Measurements from ENCODE around the gene HERPUD1. TPM values are rescaled to one million over a fixed set of nuclear protein-coding genes. Genes with fewer than 3 reads are reported as not detected.

The HERPUD1 gene
- total and polyA plus RNA-seq, 2 of the 13 experiments (the other 11 are each of a cell fraction or from before 2014, with no cell fraction given): 96.2 to 323 TPM

GRCh38 chr16:56930486-56931270, 1.3 kb upstream of the HERPUD1 start (continued):
- TF ChIP-seq, protein P1, sequence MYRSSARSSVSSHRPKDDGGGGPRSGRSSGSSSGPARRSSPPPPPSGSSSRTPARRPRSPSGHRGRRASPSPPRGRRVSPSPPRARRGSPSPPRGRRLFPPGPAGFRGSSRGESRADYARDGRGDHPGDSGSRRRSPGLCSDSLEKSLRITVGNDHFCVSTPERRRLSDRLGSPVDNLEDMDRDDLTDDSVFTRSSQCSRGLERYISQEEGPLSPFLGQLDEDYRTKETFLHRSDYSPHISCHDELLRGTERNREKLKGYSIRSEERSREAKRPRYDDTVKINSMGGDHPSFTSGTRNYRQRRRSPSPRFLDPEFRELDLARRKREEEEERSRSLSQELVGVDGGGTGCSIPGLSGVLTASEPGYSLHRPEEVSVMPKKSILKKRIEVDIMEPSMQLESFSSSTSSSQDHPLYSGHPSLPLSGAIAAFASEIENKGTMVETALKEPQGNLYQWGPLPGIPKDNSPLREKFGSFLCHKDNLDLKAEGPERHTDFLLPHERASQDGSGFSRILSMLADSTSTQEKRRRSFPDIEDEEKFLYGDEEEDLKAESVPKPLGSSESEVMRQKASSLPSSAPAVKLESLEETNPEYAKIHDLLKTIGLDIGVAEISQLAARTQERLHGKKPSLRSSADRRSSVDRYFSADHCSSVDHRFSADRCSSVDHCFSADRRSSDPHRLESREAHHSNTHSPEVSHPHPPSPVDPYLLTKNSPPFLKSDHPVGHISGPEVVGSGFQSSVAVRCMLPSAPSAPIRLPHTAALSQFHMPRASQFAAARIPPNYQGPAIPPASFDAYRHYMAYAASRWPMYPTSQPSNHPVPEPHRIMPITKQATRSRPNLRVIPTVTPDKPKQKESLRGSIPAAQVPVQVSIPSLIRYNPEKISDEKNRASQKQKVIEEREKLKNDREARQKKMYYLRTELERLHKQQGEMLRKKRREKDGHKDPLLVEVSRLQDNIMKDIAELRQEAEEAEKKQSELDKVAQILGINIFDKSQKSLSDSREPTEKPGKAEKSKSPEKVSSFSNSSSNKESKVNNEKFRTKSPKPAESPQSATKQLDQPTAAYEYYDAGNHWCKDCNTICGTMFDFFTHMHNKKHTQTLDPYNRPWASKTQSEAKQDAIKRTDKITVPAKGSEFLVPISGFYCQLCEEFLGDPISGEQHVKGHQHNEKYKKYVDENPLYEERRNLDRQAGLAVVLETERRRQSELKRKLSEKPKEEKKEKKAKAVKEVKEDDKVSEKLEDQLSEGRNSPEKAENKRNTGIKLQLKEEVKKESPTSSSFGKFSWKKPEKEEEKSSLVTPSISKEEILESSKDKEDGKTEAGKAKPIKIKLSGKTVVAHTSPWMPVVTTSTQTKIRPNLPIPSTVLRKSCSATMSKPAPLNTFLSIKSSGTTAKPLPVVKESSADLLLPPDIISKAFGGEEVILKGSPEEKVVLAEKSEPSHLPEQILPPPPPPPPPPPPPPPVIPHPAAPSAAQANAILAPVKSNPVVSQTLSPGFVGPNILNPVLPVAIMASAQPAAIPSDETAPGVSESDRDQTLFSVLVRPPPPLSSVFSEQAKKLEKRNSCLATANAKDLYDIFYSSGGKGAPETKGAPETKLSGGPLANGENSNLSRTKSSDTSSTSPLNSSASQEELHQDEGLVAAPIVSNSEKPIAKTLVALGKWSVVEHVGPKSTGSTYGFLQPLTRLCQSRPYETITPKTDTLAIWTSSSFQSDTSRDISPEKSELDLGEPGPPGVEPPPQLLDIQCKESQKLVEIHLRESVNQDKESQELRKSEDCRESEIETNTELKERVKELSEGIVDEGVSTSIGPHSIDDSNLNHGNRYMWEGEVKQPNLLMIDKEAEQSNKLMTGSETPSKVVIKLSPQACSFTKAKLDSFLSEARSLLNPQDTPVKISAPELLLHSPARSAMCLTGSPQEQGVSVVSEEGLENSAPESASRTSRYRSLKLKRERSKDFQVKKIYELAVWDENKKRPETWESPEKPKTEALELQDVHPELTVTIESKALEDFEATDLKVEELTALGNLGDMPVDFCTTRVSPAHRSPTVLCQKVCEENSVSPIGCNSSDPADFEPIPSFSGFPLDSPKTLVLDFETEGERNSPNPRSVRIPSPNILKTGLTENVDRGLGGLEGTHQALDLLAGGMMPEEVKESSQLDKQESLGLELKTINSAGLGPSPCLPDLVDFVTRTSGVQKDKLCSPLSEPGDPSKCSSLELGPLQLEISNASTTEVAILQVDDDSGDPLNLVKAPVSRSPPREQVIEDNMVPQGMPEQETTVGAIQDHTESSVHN (CRISPR knock-in tag; IDR thresholded peaks at IDR 0.05): 0 out of 2 replicates have a peak, but pooled peaks have one; percentile 20
- no peak for TF ChIP-seq ZNF737 (CRISPR knock-in tag; IDR thresholded peaks at IDR 0.05; ENCODE audit: borderline replicate concordance)
- TF ChIP-seq HNF4A (CRISPR knock-in tag; IDR thresholded peaks at IDR 0.05): no peak
- no peak for TF ChIP-seq ZFYVE20 (CRISPR knock-in tag; IDR thresholded peaks at IDR 0.05; ENCODE audit: borderline replicate concordance, low read depth)
- 0 out of 2 replicates have a peak, but pooled peaks have one; percentile 41 for TF ChIP-seq ZNF33B (CRISPR knock-in tag; IDR thresholded peaks at IDR 0.05)
- TF ChIP-seq, protein P2, sequence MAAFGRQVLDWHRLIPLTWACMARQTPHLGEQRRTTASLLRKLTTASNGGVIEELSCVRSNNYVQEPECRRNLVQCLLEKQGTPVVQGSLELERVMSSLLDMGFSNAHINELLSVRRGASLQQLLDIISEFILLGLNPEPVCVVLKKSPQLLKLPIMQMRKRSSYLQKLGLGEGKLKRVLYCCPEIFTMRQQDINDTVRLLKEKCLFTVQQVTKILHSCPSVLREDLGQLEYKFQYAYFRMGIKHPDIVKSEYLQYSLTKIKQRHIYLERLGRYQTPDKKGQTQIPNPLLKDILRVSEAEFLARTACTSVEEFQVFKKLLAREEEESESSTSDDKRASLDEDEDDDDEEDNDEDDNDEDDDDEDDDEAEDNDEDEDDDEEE (CRISPR knock-in tag; IDR thresholded peaks at IDR 0.05): 0 out of 2 replicates have a peak, but pooled peaks have one; percentile 34
